HUES64 (cell line): Measurements from ENCODE around the gene NAV3.

Experiments used
- H3K27ac ChIP-seq: 2 replicates; pipeline ENCODE4 v1.7.0; 2013; ENCODE audit warnings: low read depth, low read length, inconsistent platforms
- H3K27me3 ChIP-seq: 2 replicates; pipeline ENCODE4 v1.6.1; 2013; ENCODE audit warnings: mild to moderate bottlenecking, low read length; ENCODE audit not compliant: insufficient read depth
- H3K36me3 ChIP-seq: 2 replicates; pipeline ENCODE4 v1.6.1; 2013; ENCODE audit warnings: mild to moderate bottlenecking, low read length; ENCODE audit not compliant: insufficient read depth
- H3K4me1 ChIP-seq: 2 replicates; pipeline ENCODE4 v1.6.1; 2013; ENCODE audit warnings: mild to moderate bottlenecking, low read length, moderate library complexity; ENCODE audit not compliant: insufficient read depth
- H3K4me3 ChIP-seq: 2 replicates; pipeline ENCODE4 v1.5.1; 2013; ENCODE audit warnings: mild to moderate bottlenecking, low read length, moderate library complexity
- H3K9ac ChIP-seq: 2 replicates; pipeline ENCODE4 v1.6.1; 2013; ENCODE audit warnings: mild to moderate bottlenecking, low read depth, low read length
- H3K9me3 ChIP-seq: 2 replicates; pipeline ENCODE4 v1.6.1; 2013; ENCODE audit warnings: low read depth, low read length; ENCODE audit not compliant: insufficient read depth
- WGBS: fragments of 150-250, 120-280 bp; methylation state at CpG from one replicate; pipeline ENCODE4 v1.1.7; 2013; ENCODE audit warnings: missing lambda C conversion rate; 5-methylcytosine and 5-hydroxymethylcytosine counted together

The NAV3 gene

DNA sequence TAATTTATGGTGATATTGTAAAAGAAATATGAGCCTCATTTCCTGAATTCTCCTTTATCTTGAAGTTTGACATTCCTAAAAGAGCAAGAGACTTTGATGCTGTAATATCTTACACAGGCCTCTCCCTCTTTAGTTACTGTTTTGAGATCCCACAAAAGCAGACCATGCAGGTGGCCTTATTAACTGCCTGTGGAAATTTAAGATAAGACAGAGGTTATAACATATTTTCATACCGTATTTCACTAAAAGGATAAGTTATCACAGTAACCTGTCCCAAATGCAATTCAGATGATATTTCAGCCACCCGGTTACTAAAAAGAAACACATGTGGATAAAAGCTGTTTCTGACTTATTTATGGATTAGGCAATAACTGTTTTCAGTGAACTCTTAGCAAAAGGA is 150.1 kb downstream of the NAV3 start:
- 100% methylated on average over 2 of the region's 2 CpGs for WGBS
- no peaks in the 10 kb centered on the region for H3K36me3 ChIP-seq
- no peaks in the 10 kb centered on the region for H3K9me3 ChIP-seq
- H3K27me3 ChIP-seq, result no peaks in the 10 kb centered on the region
- H3K9ac ChIP-seq, result no peak overlapping the region
- no peaks in the 10 kb centered on the region for H3K4me1 ChIP-seq
- H3K4me3 ChIP-seq, result no peak overlapping the region
- no peak overlapping the region for H3K27ac ChIP-seq

DNA sequence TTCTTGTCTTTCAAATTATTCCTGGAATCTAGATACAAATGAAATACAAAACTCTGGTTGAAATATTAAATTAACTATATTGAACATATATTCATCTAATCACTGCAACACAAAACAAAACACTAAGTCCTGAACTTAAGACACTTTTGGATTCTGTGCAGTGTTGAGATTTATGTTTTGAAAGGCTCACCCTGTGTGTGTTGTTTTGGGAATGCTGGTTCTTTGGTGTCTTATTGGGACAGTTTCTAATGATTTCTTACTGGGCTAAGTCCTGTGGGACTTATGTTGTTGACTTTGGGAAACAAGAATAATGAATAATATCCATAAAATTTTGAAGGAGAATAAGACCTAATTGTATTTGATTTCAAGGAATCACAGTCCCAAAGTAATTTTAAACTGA is 153.2 kb downstream of the NAV3 start:
- Histone ChIP-seq H3K27me3 (no peaks in the 10 kb centered on the region), H3K36me3 (no peaks in the 10 kb centered on the region), H3K9me3 (no peaks in the 10 kb centered on the region), H3K27ac (no peak overlapping the region), H3K9ac (no peak overlapping the region), H3K4me1 (no peaks in the 10 kb centered on the region), H3K4me3 (no peak overlapping the region)

DNA sequence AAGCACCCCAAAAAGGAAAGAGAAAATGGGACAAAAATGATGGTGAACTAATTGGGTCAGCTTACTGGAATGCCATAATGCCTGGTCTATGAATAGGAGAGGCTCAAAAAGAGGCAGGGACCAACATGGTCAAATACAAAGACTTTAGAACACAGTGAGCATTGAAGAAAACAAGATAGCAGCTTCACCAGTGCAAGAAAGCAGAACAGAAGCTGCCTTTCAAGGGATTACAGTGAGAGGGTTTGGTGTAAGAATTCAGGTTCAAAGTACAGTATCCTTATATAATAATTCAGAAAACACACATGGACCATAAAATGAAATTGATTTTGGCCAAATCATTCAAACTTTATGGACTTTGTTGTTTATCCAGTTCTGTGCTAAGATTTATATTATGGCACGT is 162.1 kb downstream of the NAV3 start:
- Histone ChIP-seq H3K27me3 (no peaks in the 10 kb centered on the region), H3K9ac (no peak overlapping the region), H3K4me1 (no peaks in the 10 kb centered on the region), H3K4me3 (no peak overlapping the region), H3K27ac (no peak overlapping the region), H3K36me3 (no peaks in the 10 kb centered on the region), H3K9me3 (peaks cover 5% of the 10 kb centered on the region; the same call in 1 of the 2 replicates)
- WGBS, result 90% methylated on average over 1 of the region's 1 CpG

DNA sequence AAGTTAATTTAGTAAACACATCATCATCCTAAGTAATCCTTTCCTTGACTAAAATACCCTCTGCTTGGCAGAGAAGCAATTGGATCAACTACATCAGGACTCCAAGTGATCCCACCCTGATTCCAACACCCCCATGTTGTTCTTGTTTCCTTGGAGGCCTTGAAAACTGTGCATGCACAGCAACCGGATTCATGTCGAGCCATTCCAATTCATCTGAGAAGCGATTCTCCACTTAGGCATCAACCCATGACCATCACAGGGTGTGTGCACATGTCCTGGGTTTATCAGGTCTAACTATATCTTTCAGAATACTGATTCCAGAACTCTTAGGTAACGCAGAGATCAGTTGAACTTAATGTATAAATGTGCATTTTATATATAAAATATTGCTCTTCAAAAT is 163.0 kb downstream of the NAV3 start:
- WGBS, result 61% methylated on average over 3 of the region's 4 CpGs
- no peak overlapping the region for H3K27ac ChIP-seq

DNA sequence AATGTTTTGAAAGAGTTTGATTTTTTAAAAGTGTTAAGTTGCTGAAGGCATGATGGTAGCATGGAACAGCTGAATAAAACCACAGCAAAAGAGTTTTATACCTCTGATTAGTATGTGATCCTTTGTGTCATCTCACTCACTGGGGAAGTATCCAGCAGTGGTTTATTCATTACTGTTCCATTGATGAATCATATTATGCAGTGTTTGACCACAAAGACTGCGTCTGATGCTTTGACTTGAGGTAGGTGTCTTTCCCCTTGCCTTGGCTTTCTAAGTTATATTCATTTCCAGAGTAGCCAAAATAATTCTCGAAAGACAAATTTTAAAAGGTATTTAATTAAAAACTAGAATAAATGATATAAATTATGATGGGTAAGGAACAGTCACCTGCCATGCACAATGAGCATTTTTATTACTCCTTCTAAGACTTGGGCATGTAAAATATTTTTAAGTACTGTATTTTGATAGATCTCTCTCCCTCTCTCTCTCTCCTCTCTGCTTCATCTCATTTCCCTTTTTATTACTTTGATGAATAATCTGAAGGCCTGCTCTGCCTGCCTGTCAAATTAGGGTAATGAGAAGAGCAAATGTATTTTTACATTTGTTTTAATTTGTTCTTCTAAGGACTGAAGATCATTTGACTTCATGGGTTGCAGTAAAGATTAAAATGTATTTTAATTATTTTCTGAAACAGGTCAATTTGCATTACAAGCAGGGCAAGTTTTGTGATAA is 164.9 kb downstream of the NAV3 start:
- H3K36me3 ChIP-seq, result no peaks in the 10 kb centered on the region
- no peak overlapping the region for H3K9ac ChIP-seq
- 100% methylated on average over 1 of the region's 2 CpGs for WGBS
- no peak overlapping the region for H3K4me3 ChIP-seq
- H3K4me1 ChIP-seq, result no peaks in the 10 kb centered on the region
- no peaks in the 10 kb centered on the region for H3K27me3 ChIP-seq
- no peaks in the 10 kb centered on the region for H3K9me3 ChIP-seq
- no peak overlapping the region for H3K27ac ChIP-seq

More for the DNA sequence above, 163.0 kb downstream of the NAV3 start:
- Histone ChIP-seq H3K9ac (no peak overlapping the region), H3K36me3 (no peaks in the 10 kb centered on the region), H3K9me3 (peaks cover 5% of the 10 kb centered on the region; the same call in 1 of the 2 replicates), H3K4me3 (no peak overlapping the region), H3K4me1 (no peaks in the 10 kb centered on the region), H3K27me3 (no peaks in the 10 kb centered on the region)

DNA sequence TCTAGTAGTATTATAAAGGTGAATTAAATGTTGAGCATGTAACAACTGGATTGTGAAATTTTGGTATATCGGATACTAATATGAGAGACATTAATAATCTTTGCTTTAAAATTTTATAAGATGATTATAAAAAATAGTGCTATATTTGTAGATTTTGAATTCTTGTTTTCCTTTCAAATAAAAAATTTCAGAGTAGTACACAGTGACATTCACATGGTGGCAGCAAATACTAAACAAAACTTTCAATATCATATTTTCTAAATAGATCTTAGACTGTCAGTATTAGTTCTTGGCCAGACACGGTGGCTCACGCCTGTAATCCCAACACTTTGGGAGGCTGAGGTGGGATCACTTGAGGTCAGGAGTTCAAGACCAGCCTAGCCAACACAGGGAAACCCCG is 166.0 kb downstream of the NAV3 start:
- Histone ChIP-seq H3K9ac (no peak overlapping the region), H3K27ac (no peak overlapping the region), H3K4me1 (no peaks in the 10 kb centered on the region), H3K4me3 (no peak overlapping the region), H3K9me3 (no peaks in the 10 kb centered on the region), H3K27me3 (no peaks in the 10 kb centered on the region), H3K36me3 (no peaks in the 10 kb centered on the region)
- WGBS, result 97% methylated on average over 4 of the region's 4 CpGs

DNA sequence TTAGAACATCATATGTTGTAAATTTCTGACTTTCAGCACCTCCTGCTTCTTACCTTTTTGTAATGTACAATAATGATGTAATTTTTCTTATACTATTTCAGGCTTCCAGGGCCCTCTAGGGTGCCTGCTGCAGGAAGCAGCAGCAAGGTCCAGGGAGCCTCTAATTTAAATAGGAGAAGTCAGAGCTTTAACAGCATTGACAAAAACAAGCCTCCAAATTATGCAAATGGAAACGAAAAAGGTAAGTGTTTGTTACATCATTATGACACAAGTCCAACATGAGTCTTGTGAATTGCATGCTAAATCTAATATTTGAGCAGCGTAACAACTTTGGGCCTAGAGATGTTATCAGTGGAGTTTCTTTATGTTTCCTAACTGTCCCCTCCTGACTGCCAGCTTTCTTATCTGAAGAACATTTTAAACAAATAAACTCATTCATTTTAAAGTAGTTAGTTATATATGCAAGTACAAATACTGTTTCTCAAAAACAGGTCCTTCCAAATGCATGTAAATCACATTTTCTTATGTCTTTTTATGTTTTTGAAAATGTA is 167.6 kb downstream of the NAV3 start:
- Histone ChIP-seq H3K9ac (no peak overlapping the region), H3K27me3 (no peaks in the 10 kb centered on the region), H3K27ac (no peak overlapping the region), H3K36me3 (no peaks in the 10 kb centered on the region), H3K9me3 (no peaks in the 10 kb centered on the region), H3K4me1 (no peaks in the 10 kb centered on the region), H3K4me3 (no peak overlapping the region)
- WGBS, result 83% methylated on average over 2 of the region's 2 CpGs

DNA sequence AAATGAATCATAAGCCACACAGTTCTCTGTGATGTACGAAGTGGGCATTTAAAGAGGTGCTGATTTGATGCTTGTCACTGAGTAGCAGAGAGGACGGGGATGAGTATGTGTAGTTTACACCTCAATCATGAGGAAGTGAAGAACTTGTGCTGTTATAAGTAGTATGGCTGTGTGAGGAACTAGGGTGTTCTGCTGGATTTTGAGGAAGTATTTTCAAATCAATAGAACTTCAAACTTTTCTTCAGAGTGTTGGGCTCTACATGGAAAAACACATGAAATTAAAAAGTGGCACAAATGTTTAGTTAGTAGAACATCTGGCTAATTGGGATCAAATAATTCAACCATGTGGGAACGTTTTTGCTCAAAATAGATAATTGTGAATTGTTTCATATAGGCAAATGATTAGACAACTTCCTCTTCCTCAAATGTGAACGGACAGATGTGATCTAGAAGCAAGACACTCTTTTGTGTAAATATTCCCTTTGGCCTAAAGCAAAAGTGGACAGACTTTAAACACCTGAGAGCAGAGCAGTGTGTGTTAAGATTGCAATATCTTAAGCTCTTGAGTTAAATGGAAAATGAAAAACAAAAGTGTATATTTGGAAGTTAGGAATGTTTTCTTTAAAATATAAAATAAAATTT is 168.5 kb downstream of the NAV3 start:
- no peaks in the 10 kb centered on the region for H3K9me3 ChIP-seq
- no peaks in the 10 kb centered on the region for H3K4me1 ChIP-seq
- H3K27ac ChIP-seq, result no peak overlapping the region
- H3K36me3 ChIP-seq, result no peaks in the 10 kb centered on the region
- no peaks in the 10 kb centered on the region for H3K27me3 ChIP-seq
- no peak overlapping the region for H3K4me3 ChIP-seq
- 85% methylated on average over 4 of the region's 4 CpGs for WGBS
- no peak overlapping the region for H3K9ac ChIP-seq

DNA sequence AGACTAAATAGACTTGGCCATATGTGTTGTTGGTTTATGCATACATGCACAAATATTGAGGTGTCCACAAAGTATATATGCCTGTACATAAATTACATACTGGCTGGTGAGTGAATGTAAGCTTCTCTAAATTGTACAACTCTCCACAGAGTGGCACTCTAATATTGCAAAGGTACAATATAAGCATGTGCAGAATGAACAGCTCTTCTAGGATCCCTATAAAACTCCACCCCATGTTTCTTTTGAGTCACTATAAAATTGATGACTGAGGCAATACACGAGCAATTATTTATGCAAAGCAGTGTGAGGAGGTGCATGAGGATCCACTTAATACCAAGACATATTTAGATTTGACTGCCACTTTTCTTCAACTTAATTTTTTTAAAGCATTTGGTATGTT is 172.2 kb downstream of the NAV3 start:
- WGBS, result no CpG with 5 or more reads among the region's 1 CpG
- H3K9ac ChIP-seq, result no peak overlapping the region
- no peak overlapping the region for H3K4me3 ChIP-seq
- H3K9me3 ChIP-seq, result no peaks in the 10 kb centered on the region
- H3K27ac ChIP-seq, result no peak overlapping the region
- H3K36me3 ChIP-seq, result no peaks in the 10 kb centered on the region
- no peaks in the 10 kb centered on the region for H3K27me3 ChIP-seq
- no peaks in the 10 kb centered on the region for H3K4me1 ChIP-seq

DNA sequence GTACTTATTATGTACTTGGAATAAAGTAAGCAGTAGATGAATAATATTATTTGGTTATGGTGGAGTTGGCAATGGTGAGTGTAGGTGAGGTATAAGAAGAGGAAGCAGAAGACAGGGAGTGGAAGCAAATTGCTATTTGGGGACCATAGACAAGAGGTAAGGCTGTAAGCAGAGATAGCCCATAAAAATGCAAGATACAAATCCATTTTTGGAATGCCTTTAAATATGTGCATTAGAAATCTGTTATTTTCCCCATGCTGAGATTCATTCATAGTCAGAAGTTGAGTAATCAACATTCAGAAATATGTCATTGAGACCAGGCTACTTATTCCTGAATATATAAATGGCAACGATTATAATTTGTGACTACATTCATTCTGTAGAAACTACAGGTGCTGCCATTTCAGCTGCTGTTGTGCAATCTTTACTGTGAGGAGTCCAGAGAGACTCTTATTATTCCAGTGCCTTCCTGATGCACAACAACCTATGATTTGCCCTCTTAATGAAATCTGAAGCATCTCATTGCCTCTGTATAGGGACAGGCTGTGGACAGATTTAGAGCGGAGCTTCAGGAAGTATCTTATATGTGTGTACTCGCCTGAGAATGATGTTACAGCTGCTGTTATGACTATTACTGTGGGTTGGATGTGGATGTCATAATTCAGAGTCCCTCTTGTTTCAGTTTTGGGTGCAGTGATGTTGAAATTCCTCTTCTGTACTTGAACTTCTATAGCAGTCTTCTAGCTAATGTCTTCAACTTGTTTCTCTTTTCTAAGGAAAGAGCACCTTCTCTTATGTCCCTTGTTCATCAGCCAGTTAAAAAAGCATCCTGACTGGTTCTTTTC is 173.8 kb downstream of the NAV3 start:
- Histone ChIP-seq H3K27ac (no peak overlapping the region), H3K4me1 (no peaks in the 10 kb centered on the region), H3K9ac (no peak overlapping the region), H3K27me3 (no peaks in the 10 kb centered on the region), H3K4me3 (no peak overlapping the region), H3K9me3 (no peaks in the 10 kb centered on the region), H3K36me3 (no peaks in the 10 kb centered on the region)
- 92% methylated on average over 3 of the region's 3 CpGs for WGBS

DNA sequence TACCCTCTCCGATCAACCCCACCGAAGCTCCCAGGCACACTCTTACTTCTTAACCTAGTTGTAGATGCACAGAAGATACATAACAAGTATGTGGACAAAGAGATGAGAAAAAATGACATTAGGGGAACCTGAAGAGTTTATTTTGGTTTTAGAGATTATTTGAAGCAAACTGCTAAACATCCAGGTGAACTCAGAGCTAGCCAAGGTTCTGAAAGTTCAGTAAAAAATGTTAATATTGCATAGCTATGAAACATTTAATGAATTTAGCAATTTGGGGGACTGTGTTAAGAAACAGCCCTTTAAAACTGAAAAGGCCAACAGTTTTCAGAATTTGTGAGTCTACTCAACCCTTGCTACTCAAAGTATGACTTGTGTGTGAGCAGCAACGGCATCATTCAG is 174.4 kb downstream of the NAV3 start:
- no peaks in the 10 kb centered on the region for H3K9me3 ChIP-seq
- H3K36me3 ChIP-seq, result no peaks in the 10 kb centered on the region
- H3K4me3 ChIP-seq, result no peak overlapping the region
- WGBS, result 95% methylated on average over 3 of the region's 3 CpGs
- H3K27me3 ChIP-seq, result no peaks in the 10 kb centered on the region
- no peak overlapping the region for H3K9ac ChIP-seq
- H3K4me1 ChIP-seq, result no peaks in the 10 kb centered on the region
- no peak overlapping the region for H3K27ac ChIP-seq
